Measurements from ENCODE around the gene DCC. TPM values are rescaled to one million over a fixed set of nuclear protein-coding genes. Genes with fewer than 3 reads are reported as not detected.

DCC gene
- total and polyA plus RNA-seq, 2 donors from 2014 or later: 3.9 TPM; not detected in 1

GRCh38 chr18:53544917-53545316 lies 1204.9 kb downstream of the DCC start:
- TF ChIP-seq, protein P1, sequence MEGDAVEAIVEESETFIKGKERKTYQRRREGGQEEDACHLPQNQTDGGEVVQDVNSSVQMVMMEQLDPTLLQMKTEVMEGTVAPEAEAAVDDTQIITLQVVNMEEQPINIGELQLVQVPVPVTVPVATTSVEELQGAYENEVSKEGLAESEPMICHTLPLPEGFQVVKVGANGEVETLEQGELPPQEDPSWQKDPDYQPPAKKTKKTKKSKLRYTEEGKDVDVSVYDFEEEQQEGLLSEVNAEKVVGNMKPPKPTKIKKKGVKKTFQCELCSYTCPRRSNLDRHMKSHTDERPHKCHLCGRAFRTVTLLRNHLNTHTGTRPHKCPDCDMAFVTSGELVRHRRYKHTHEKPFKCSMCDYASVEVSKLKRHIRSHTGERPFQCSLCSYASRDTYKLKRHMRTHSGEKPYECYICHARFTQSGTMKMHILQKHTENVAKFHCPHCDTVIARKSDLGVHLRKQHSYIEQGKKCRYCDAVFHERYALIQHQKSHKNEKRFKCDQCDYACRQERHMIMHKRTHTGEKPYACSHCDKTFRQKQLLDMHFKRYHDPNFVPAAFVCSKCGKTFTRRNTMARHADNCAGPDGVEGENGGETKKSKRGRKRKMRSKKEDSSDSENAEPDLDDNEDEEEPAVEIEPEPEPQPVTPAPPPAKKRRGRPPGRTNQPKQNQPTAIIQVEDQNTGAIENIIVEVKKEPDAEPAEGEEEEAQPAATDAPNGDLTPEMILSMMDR (IDR thresholded peaks at IDR 0.05; ENCODE audit: borderline replicate concordance, extremely low read depth, insufficient read depth): no peak
- no peaks in the 10 kb centered on the region for H3K27me3 ChIP-seq (ENCODE audit: control insufficient read depth, insufficient read depth, low read length)
- no peak overlapping the region for H3K4me3 ChIP-seq (ENCODE audit: low read length in 3 of 3)
- H3K9ac ChIP-seq (ENCODE audit: low read length in 3 of 3): no peak overlapping the region
- no peak overlapping the region for H3K27ac ChIP-seq (ENCODE audit: low read depth in 2 of 2, low read length in 2 of 2)
- DNase-seq (no peak), FAIRE-seq (no peak)
- H3K36me3 ChIP-seq (ENCODE audit: control insufficient read depth in 2 of 3, insufficient read depth in 3 of 3, low read length in 3 of 3): no peaks in the 10 kb centered on the region
- intact Hi-C loops (cut with DNase I): no loop called here
- no peaks in the 10 kb centered on the region for H3K4me1 ChIP-seq (ENCODE audit: control insufficient read depth in 2 of 3, insufficient read depth in 2 of 3, low read depth in 1 of 3, low read length in 3 of 3)
- H3K9me3 ChIP-seq (ENCODE audit: control insufficient read depth in 2 of 3, insufficient read depth in 1 of 3, low read length in 3 of 3): no peaks in the 10 kb centered on the region

DNA sequence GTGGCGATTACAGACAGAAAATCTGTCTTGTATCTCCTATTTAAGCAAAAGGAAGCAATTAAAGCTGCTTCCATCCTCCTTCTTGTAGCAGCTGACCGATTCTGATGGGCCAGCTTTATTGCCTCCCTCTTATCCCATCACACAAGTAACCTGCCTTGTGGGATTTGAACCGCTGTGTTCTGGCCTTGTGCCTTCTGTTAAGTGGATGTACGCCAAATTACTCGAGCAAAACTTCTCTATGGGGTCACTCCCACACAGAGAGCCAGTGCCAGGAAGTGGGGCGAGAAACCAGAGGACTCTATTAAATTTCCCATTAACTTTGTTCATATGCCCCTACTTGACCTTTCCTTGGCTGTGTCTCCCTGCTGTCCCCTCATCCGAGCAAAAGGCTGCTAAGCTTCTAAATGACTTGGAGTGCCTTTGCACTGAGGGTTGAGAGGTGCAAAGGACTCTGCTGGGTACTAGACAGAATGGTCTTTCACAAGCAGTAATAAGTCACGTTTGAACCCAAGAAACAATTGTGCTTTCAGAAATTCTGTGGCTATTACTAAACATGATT lies 1212.0 kb downstream of the DCC start:
- TF ChIP-seq, protein P1 (IDR thresholded peaks at IDR 0.05; ENCODE audit: borderline replicate concordance, extremely low read depth, insufficient read depth): no peak
- no peak overlapping the region for H3K4me3 ChIP-seq (ENCODE audit: low read length in 3 of 3)
- no peaks in the 10 kb centered on the region for H3K9me3 ChIP-seq (ENCODE audit: control insufficient read depth in 2 of 3, insufficient read depth in 1 of 3, low read length in 3 of 3)
- FAIRE-seq (no peak), DNase-seq (peak; percentile 53 to 88 (median 80))
- H3K27ac ChIP-seq (ENCODE audit: low read depth in 2 of 2, low read length in 2 of 2): no peak overlapping the region
- intact Hi-C loops (cut with DNase I): no loop called here
- no peaks in the 10 kb centered on the region for H3K27me3 ChIP-seq (ENCODE audit: control insufficient read depth, insufficient read depth, low read length)
- no peak overlapping the region for H3K9ac ChIP-seq (ENCODE audit: low read length in 3 of 3)
- no peaks in the 10 kb centered on the region for H3K4me1 ChIP-seq (ENCODE audit: control insufficient read depth in 2 of 3, insufficient read depth in 2 of 3, low read depth in 1 of 3, low read length in 3 of 3)
- H3K36me3 ChIP-seq (ENCODE audit: control insufficient read depth in 2 of 3, insufficient read depth in 3 of 3, low read length in 3 of 3): no peaks in the 10 kb centered on the region

DNA sequence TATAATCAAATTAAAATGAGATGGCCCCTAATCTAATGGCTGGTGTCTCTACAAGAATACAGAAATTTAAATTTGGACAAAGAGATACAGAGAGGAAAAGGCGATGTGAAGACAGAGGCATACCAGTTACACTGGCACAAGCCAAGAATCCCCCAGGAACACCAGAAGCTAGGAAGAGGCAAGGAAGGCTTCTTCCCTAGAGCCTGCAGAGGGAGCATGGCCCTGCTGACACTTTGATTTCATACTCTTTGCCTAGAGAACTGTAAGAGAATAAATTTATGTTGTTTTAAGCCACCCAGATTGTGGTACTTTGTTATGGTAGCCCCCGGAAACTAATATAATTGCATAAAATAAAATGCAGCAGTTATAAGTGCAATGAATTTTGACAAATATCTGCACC lies 1213.0 kb downstream of the DCC start:
- TF ChIP-seq, protein P1 (IDR thresholded peaks at IDR 0.05; ENCODE audit: borderline replicate concordance, extremely low read depth, insufficient read depth): no peak
- no peak for FAIRE-seq
- intact Hi-C loops (cut with DNase I): no loop called here

DNA sequence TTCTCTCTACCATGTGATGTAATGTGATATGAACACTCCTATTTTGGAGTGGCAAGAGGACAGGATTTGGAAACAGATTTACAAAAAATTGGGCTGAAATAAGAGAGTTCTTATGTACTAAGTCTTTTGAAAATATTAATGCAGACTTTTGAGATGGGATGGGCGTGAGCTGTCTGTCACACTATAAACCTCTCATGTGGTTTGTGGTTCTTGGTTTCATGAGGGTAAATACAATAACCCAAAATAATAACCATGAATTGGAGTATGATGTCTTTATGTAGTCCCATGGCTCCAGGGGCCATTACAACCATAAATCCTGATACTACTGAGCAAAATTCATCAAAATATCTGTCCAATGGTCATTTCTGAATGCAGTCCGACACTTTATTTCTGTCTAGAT lies 1216.5 kb downstream of the DCC start:
- H3K27ac ChIP-seq (ENCODE audit: low read depth in 2 of 2, low read length in 2 of 2): no peak overlapping the region

More for the DNA sequence above, 1213.0 kb downstream of the DCC start:
- Histone ChIP-seq H3K36me3 (ENCODE audit: control insufficient read depth in 2 of 3, insufficient read depth in 3 of 3, low read length in 3 of 3) (no peaks in the 10 kb centered on the region), H3K4me1 (ENCODE audit: control insufficient read depth in 2 of 3, insufficient read depth in 2 of 3, low read depth in 1 of 3, low read length in 3 of 3) (no peaks in the 10 kb centered on the region), H3K4me3 (ENCODE audit: low read length in 3 of 3) (no peak overlapping the region), H3K27ac (ENCODE audit: low read depth in 2 of 2, low read length in 2 of 2) (no peak overlapping the region), H3K9me3 (ENCODE audit: control insufficient read depth in 2 of 3, insufficient read depth in 1 of 3, low read length in 3 of 3) (no peaks in the 10 kb centered on the region), H3K9ac (ENCODE audit: low read length in 3 of 3) (no peak overlapping the region), H3K27me3 (ENCODE audit: control insufficient read depth, insufficient read depth, low read length) (no peaks in the 10 kb centered on the region)
- DNase-seq: no peak

More for the DNA sequence above, 1216.5 kb downstream of the DCC start:
- intact Hi-C loops (cut with DNase I): no loop called here
- no peak overlapping the region for H3K9ac ChIP-seq (ENCODE audit: low read length in 3 of 3)
- FAIRE-seq (no peak), DNase-seq (no peak)
- no peaks in the 10 kb centered on the region for H3K36me3 ChIP-seq (ENCODE audit: control insufficient read depth in 2 of 3, insufficient read depth in 3 of 3, low read length in 3 of 3)
- TF ChIP-seq, protein P1 (IDR thresholded peaks at IDR 0.05; ENCODE audit: borderline replicate concordance, extremely low read depth, insufficient read depth): no peak
- H3K4me1 ChIP-seq (ENCODE audit: control insufficient read depth in 2 of 3, insufficient read depth in 2 of 3, low read depth in 1 of 3, low read length in 3 of 3): no peaks in the 10 kb centered on the region
- no peaks in the 10 kb centered on the region for H3K27me3 ChIP-seq (ENCODE audit: control insufficient read depth, insufficient read depth, low read length)
- no peaks in the 10 kb centered on the region for H3K9me3 ChIP-seq (ENCODE audit: control insufficient read depth in 2 of 3, insufficient read depth in 1 of 3, low read length in 3 of 3)
- H3K4me3 ChIP-seq (ENCODE audit: low read length in 3 of 3): no peak overlapping the region

Data from kidney (tissue), 14 donors.